Liver (tissue), 9 donors: Measurements from ENCODE around the gene MED16. TPM values are rescaled to one million over a fixed set of nuclear protein-coding genes. Genes with fewer than 3 reads are reported as not detected.

ENCODE experiments used
- DNase-seq: peaks from one replicate; pipeline ENCODE4 v3.0.0-alpha.2; 2017; ENCODE audit warnings: low spot score
- H3K27ac ChIP-seq, 2 donors: one replicate each; pipeline ENCODE4 v1.7.0; 2013; ENCODE audit warnings: inconsistent platforms in 2 of 2, low read length in 2 of 2, control low read depth in 1 of 2, low read depth in 1 of 2, mild to moderate bottlenecking in 1 of 2
- H3K27me3 ChIP-seq, 4 donors: one replicate each; pipeline versions ENCODE4 v1.6.1 to v1.7.0; 2013; ENCODE audit warnings: low read length in 3 of 4, inconsistent platforms in 1 of 4, mild to moderate bottlenecking in 1 of 4, moderate library complexity in 1 of 4; ENCODE audit not compliant: control insufficient read depth in 4 of 4, insufficient read depth in 4 of 4
- H3K36me3 ChIP-seq, 4 donors: one replicate each; pipeline versions ENCODE4 v1.6.1 to v1.7.0; 2013; ENCODE audit warnings: low read length in 3 of 4, mild to moderate bottlenecking in 3 of 4, low read depth in 1 of 4, moderate library complexity in 1 of 4; ENCODE audit not compliant: control insufficient read depth in 4 of 4, insufficient read depth in 3 of 4
- H3K4me1 ChIP-seq, 4 donors: one replicate each; pipeline versions ENCODE4 v1.6.1 to v1.7.0; 2013; ENCODE audit warnings: low read length in 3 of 4, mild to moderate bottlenecking in 3 of 4, moderate library complexity in 1 of 4; ENCODE audit not compliant: control insufficient read depth in 4 of 4, insufficient read depth in 4 of 4
- H3K4me3 ChIP-seq, 3 donors: one replicate each; pipeline versions ENCODE4 v1.6.1 to v1.7.0; 2013; ENCODE audit warnings: low read length in 3 of 3, control low read depth in 1 of 3, low read depth in 1 of 3, mild to moderate bottlenecking in 1 of 3
- H3K9ac ChIP-seq, 2 donors: one replicate each; pipeline ENCODE4 v1.7.0; 2013; ENCODE audit warnings: low read length in 2 of 2, mild to moderate bottlenecking in 2 of 2, moderate library complexity in 2 of 2, control low read depth in 1 of 2, low read depth in 1 of 2
- H3K9me3 ChIP-seq, 4 donors: one replicate each; pipeline versions ENCODE4 v1.6.1 to v1.7.0; 2013; ENCODE audit warnings: low read length in 3 of 4; ENCODE audit not compliant: control insufficient read depth in 4 of 4
- EGR1 ChIP-seq, 2 donors: IDR thresholded peaks; 2 replicates each; pipeline ENCODE4 v1.6.1; 2016 to 2018; ENCODE audit warnings: antibody characterized with exemption in 2 of 2, low read depth in 2 of 2
- FOXA1 ChIP-seq: IDR thresholded peaks from 2 replicates; pipeline ENCODE4 v1.6.1; 2016; ENCODE audit warnings: antibody characterized with exemption
- FOXA2 ChIP-seq: IDR thresholded peaks from 2 replicates; pipeline ENCODE4 v1.6.1; 2016; ENCODE audit warnings: antibody characterized with exemption
- GABPA ChIP-seq, 2 donors: IDR thresholded peaks in 1 of 2; conservative IDR thresholded peaks in 1 of 2; 2 replicates each; pipeline ENCODE4 v1.6.1; 2016; ENCODE audit warnings: antibody characterized with exemption in 2 of 2, mild to moderate bottlenecking in 1 of 2, moderate library complexity in 1 of 2
- HNF4A ChIP-seq, 2 donors: conservative IDR thresholded peaks; 2 replicates each; pipeline ENCODE4 v1.6.1; 2016; ENCODE audit warnings: antibody characterized with exemption in 2 of 2, mild to moderate bottlenecking in 2 of 2
- NR2F2 ChIP-seq: IDR thresholded peaks from 2 replicates; pipeline ENCODE4 v1.6.1; 2016; ENCODE audit warnings: antibody characterized with exemption
- RXRA ChIP-seq, 2 donors: IDR thresholded peaks; 2 replicates each; pipeline ENCODE4 v1.6.1; 2017 to 2018; ENCODE audit warnings: antibody characterized with exemption in 2 of 2, mild to moderate bottlenecking in 1 of 2
- SP1 ChIP-seq: IDR thresholded peaks from 2 replicates; pipeline ENCODE4 v1.6.1; 2018; ENCODE audit warnings: antibody characterized with exemption, mild to moderate bottlenecking
- YY1 ChIP-seq: IDR thresholded peaks from 2 replicates; pipeline ENCODE4 v1.6.1; 2016; ENCODE audit warnings: antibody characterized with exemption, mild to moderate bottlenecking
- WGBS: extraction: QIAGEN DNeasy Blood & Tissue Kit; methylation state at CpG from one replicate; pipeline ENCODE4 v1.1.7; 2013; 5-methylcytosine and 5-hydroxymethylcytosine counted together
- polyA plus RNA-seq, 2 donors: library from polyadenylated mRNA; stranded (reverse) in 1 of 2; unstranded in 1 of 2; fragments of 200-250 nt in 1 of 2; fragments of >200 nt in 1 of 2; fragmentation: Nextera tagmentation in 1 of 2; extraction: Ambion mirVana in 1 of 2; gene quantifications; one replicate each; pipeline versions ENCODE4 v1.2.1 to v1.2.3, GENCODE V29; 2013 to 2015
- total RNA-seq, 2 donors: library from RNA; depleted of rRNA; stranded (reverse); fragments of >200 nt; gene quantifications; one replicate each; pipeline ENCODE4 v1.2.3, GENCODE V29; 2014
- TF ChIP-seq, protein P1 (sequence below): IDR thresholded peaks from 2 replicates; pipeline ENCODE4 v1.6.1; 2016; ENCODE audit warnings: antibody characterized with exemption
- TF ChIP-seq, protein P2 (sequence below): fragments of 150-350 bp; IDR thresholded peaks from 2 replicates; pipeline ENCODE4 v1.5.1; 2017; ENCODE audit warnings: improper control_type of control experiment, low read depth, low read length; ENCODE audit not compliant: missing input control
- TF ChIP-seq, protein P3 (sequence below): IDR thresholded peaks from 2 replicates; pipeline ENCODE4 v1.6.1; 2016; ENCODE audit warnings: antibody characterized with exemption
- donor health status: healthy.
- donor health status: healthy.
- donor health status: healthy.
- donor health status: healthy.
- donor health status: healthy.

Gene MED16
- total and polyA plus RNA-seq, 4 donors: 30.6 to 50.5 (median 41.0) TPM

DNA sequence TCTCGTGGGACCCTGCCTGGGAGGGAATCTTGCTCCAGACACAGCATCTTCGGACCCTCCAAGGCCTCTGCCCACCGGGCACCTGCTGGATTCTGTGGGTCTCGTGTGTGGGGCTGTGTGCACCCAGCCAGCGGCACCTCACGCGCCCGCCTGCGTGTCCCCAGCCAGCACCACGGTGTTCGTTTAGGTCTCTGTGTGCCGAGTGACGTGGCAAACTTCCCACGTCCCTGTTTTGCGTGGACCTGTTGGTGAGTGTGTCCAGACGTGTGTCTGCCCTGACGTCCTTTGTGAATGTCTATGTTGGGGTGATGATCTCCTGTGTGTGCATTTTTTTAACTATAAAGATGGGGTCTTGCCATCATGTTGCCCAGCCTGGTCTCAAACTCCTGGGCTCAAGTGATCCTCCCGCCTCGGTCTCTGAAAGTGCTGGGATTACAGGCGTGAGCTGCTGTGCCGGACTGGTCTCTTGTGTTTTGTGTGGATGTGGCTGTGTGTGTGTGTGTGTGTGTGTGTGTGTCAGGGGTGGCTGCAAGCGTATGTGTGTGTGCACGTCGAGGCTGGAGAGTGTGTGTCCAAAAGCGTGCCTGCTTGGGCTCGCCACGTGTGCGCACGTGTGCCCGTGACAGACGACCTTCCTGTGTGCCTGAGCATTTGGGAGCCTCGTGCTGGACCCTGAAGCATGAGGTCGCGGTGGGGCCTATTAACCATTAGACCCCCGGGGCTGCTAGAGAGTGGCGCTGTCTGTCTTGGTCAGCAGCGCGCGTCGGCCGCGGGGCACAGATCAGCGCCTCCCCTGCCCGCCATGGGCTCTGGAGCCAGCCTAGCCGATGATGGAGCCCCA is 48.5 kb upstream of the MED16 start:
- Histone ChIP-seq H3K27ac (peak overlapping the region; percentile 77 to 89), H3K9me3 (no peaks in the 10 kb centered on the region), H3K9ac (peak overlapping the region in 1 of 2 donors; percentile 25), H3K4me1 (peaks cover 18 to 33% (median 24%) of the 10 kb centered on the region in 4 donors), H3K27me3 (no peaks in the 10 kb centered on the region), H3K4me3 (peak overlapping the region in 1 of 3 donors; percentile 37), H3K36me3 (no peaks in the 10 kb centered on the region)
- TF ChIP-seq FOXA2 (no peak), HNF4A (conservative IDR thresholded peaks at IDR 0.05) (no peak), YY1 (no peak), NR2F2 (no peak), EGR1 (IDR thresholded peaks at IDR 0.05; ENCODE audit: low read depth in 2 of 2) (no peak)
- TF ChIP-seq, protein P1, sequence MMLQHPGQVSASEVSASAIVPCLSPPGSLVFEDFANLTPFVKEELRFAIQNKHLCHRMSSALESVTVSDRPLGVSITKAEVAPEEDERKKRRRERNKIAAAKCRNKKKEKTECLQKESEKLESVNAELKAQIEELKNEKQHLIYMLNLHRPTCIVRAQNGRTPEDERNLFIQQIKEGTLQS: no peak
- 69% methylated on average over 45 of the region's 45 CpGs for WGBS
- no peak for DNase-seq

DNA sequence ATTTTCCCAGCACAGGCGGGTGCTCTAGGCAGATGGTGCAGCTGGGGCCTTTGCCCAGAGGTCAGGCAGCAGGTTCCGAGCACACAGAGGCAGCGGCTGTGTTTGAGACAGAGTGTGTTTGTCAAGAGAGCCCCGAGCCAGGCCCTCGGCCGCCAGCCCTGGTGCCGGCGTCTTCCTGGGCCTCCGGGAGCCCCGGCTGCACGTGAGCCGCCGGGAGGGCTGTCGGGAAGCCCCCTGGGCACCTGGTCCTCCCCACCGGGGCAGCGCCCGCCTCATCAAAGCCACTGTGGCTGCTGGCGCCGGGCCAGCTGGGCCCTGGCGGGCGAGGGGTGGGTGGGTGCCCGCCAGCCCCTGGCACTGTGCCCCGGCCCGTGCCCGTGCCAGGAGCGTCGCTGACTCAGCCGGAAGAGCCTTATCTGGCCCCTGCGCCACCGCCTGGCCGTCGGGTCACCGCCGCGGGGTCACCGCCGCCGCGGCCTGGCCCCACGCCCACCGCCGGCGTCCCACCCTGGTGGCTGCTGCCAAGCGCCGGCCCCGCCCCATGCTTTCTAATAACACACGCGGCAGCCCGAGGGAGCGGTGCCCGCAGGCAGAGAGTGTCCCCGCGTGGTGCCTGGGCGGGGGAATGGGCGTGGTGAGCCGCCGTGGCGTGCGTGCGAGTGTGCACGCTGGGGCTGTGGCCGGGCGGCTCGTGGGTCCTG is 47.8 kb upstream of the MED16 start:
- H3K27ac ChIP-seq: peak overlapping the region; percentile 77 to 89
- WGBS: 11% methylated on average over 64 of the region's 64 CpGs
- peak overlapping the region in 1 of 3 donors; percentile 37 for H3K4me3 ChIP-seq
- peak overlapping the region in 1 of 2 donors; percentile 25 for H3K9ac ChIP-seq
- peaks cover 18 to 33% (median 24%) of the 10 kb centered on the region in 4 donors for H3K4me1 ChIP-seq
- no peaks in the 10 kb centered on the region for H3K27me3 ChIP-seq
- no peak for TF ChIP-seq FOXA1
- TF ChIP-seq EGR1 (IDR thresholded peaks at IDR 0.05; ENCODE audit: low read depth in 2 of 2): peak in 1 of 2 donors; percentile 36
- peak; percentile 62 to 66 for TF ChIP-seq HNF4A (conservative IDR thresholded peaks at IDR 0.05)
- TF ChIP-seq SP1: peak; percentile 60
- TF ChIP-seq RXRA (IDR thresholded peaks at IDR 0.05): peak; percentile 67 to 69
- H3K36me3 ChIP-seq: no peaks in the 10 kb centered on the region
- no peaks in the 10 kb centered on the region for H3K9me3 ChIP-seq
- DNase-seq: no peak

DNA sequence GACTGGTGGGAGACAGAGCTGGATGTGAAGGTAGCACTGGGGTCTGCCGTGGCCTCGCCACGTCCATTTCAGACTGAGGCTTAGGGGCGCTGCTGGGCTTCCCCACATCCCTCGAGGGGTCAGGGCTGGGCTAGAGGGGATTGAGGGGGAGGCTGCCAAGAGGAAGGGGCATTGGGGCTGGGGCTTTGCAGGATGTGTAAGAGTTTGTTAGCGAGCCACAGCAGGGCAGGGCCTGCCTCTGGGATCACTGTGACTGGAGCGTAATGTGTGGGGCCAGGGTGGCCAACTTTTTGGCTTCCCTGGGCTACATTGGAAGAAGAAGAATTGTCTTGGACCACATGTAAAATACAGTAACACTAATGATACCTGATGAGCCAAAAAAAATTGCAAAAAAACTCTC is 46.9 kb upstream of the MED16 start:
- no peaks in the 10 kb centered on the region for H3K36me3 ChIP-seq
- no peaks in the 10 kb centered on the region for H3K27me3 ChIP-seq
- no peak for DNase-seq
- no peaks in the 10 kb centered on the region for H3K9me3 ChIP-seq
- peak overlapping the region; percentile 77 to 89 for H3K27ac ChIP-seq
- TF ChIP-seq, protein P2, sequence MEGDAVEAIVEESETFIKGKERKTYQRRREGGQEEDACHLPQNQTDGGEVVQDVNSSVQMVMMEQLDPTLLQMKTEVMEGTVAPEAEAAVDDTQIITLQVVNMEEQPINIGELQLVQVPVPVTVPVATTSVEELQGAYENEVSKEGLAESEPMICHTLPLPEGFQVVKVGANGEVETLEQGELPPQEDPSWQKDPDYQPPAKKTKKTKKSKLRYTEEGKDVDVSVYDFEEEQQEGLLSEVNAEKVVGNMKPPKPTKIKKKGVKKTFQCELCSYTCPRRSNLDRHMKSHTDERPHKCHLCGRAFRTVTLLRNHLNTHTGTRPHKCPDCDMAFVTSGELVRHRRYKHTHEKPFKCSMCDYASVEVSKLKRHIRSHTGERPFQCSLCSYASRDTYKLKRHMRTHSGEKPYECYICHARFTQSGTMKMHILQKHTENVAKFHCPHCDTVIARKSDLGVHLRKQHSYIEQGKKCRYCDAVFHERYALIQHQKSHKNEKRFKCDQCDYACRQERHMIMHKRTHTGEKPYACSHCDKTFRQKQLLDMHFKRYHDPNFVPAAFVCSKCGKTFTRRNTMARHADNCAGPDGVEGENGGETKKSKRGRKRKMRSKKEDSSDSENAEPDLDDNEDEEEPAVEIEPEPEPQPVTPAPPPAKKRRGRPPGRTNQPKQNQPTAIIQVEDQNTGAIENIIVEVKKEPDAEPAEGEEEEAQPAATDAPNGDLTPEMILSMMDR: no peak
- TF ChIP-seq, protein P1: no peak
- TF ChIP-seq GABPA (IDR thresholded peaks at IDR 0.05 in 1 of 2, conservative IDR thresholded peaks at IDR 0.05 in 1 of 2) (no peak), YY1 (no peak), SP1 (no peak), NR2F2 (no peak)
- TF ChIP-seq, protein P3, sequence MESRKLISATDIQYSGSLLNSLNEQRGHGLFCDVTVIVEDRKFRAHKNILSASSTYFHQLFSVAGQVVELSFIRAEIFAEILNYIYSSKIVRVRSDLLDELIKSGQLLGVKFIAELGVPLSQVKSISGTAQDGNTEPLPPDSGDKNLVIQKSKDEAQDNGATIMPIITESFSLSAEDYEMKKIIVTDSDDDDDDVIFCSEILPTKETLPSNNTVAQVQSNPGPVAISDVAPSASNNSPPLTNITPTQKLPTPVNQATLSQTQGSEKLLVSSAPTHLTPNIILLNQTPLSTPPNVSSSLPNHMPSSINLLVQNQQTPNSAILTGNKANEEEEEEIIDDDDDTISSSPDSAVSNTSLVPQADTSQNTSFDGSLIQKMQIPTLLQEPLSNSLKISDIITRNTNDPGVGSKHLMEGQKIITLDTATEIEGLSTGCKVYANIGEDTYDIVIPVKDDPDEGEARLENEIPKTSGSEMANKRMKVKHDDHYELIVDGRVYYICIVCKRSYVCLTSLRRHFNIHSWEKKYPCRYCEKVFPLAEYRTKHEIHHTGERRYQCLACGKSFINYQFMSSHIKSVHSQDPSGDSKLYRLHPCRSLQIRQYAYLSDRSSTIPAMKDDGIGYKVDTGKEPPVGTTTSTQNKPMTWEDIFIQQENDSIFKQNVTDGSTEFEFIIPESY: no peak
- no peak overlapping the region for H3K9ac ChIP-seq
- no peak overlapping the region for H3K4me3 ChIP-seq
- WGBS: 98% methylated on average over 7 of the region's 7 CpGs
- peaks cover 24 to 39% (median 30%) of the 10 kb centered on the region in 4 donors for H3K4me1 ChIP-seq
